ENCODE results near the gene PSMF1.

The PSMF1 gene

GRCh38 chr20:1118336-1119127 lies at the start of gene PSMF1:
PSMF1 (plus strand) TSS chr20:1118602; CDS start chr20:1118774, 172 bp downstream.
- DNase-seq: peak; percentile 90

- DNase-seq: no peak
Measured at GRCh38 chr20:1072258-1072657, 46.1 kb upstream of the PSMF1 start.

GRCh38 chr20:1075616-1076015 lies 42.8 kb upstream of the PSMF1 start:
- no peak for DNase-seq

- DNase-seq: no peak
Measured at GRCh38 chr20:1081891-1082290, 36.5 kb upstream of the PSMF1 start.

- no peak for DNase-seq
Measured at GRCh38 chr20:1083431-1084080, 34.8 kb upstream of the PSMF1 start.

- no peak for DNase-seq
Measured at GRCh38 chr20:1085492-1086276, 32.7 kb upstream of the PSMF1 start.

- no peak for DNase-seq
Measured at GRCh38 chr20:1086277-1087213, 31.9 kb upstream of the PSMF1 start.

- DNase-seq: no peak
Measured at GRCh38 chr20:1087311-1087905, 31.0 kb upstream of the PSMF1 start.

GRCh38 chr20:1094751-1095150 lies 23.7 kb upstream of the PSMF1 start:
- DNase-seq: peak; percentile 63

- no peak for DNase-seq
Measured at GRCh38 chr20:1101533-1101932, 16.9 kb upstream of the PSMF1 start.

- DNase-seq: no peak
Measured at GRCh38 chr20:1102016-1102415, 16.4 kb upstream of the PSMF1 start.

- DNase-seq: no peak
Measured at GRCh38 chr20:1103751-1104150, 14.7 kb upstream of the PSMF1 start.

- DNase-seq: no peak
Measured at GRCh38 chr20:1105599-1106194, 12.7 kb upstream of the PSMF1 start.

GRCh38 chr20:1107176-1107575 lies 11.2 kb upstream of the PSMF1 start:
- DNase-seq: no peak

GRCh38 chr20:1108437-1108920 lies 9.9 kb upstream of the PSMF1 start:
- DNase-seq: peak; percentile 20

GRCh38 chr20:1112908-1113307 lies 5.5 kb upstream of the PSMF1 start:
- no peak for DNase-seq

- DNase-seq: no peak
Measured at GRCh38 chr20:1118004-1118335, 432 bp upstream of the PSMF1 start.

- no peak for DNase-seq
Measured at GRCh38 chr20:1119128-1119505, 715 bp downstream of the PSMF1 start.

GRCh38 chr20:1119524-1119923 lies 1.1 kb downstream of the PSMF1 start:
- no peak for DNase-seq

GRCh38 chr20:1121429-1121828 lies 3.0 kb downstream of the PSMF1 start:
- no peak for DNase-seq

Data from fibroblast of skin of right biceps (primary cell).